ENCODE measurements around the gene TTC33.
A peak's percentile ranks its signal among the peaks of the same experiment; 100 is the strongest.

Gene TTC33

GRCh38 chr5:40689438-40689837 is 66.3 kb downstream of the TTC33 start:
- H3K4me3 ChIP-seq (ENCODE audit: low read length): no peak overlapping the region
- DNase-seq (ENCODE audit: low read depth): peak; percentile 91
- no peak for TF ChIP-seq CTCF (conservative IDR thresholded peaks at IDR 0.05; ENCODE audit: low read length)

GRCh38 chr5:40688996-40689395 is 66.8 kb downstream of the TTC33 start:
- no peak for DNase-seq (ENCODE audit: low read depth)

GRCh38 chr5:40688127-40688761 is 67.5 kb downstream of the TTC33 start:
- no peak overlapping the region for H3K4me3 ChIP-seq (ENCODE audit: low read length)
- DNase-seq (ENCODE audit: low read depth): peak; percentile 82
- TF ChIP-seq CTCF (conservative IDR thresholded peaks at IDR 0.05; ENCODE audit: low read length): peak; percentile 91

More at GRCh38 chr5:40688996-40689395, 66.8 kb downstream of the TTC33 start:
- TF ChIP-seq CTCF (conservative IDR thresholded peaks at IDR 0.05; ENCODE audit: low read length): no peak
- H3K4me3 ChIP-seq (ENCODE audit: low read length): no peak overlapping the region

- H3K4me3 ChIP-seq (ENCODE audit: low read length): no peak overlapping the region
- TF ChIP-seq CTCF (conservative IDR thresholded peaks at IDR 0.05; ENCODE audit: low read length): no peak
- DNase-seq (ENCODE audit: low read depth): no peak
These were observed 68.4 kb downstream of the TTC33 start for GRCh38 chr5:40687321-40687720.

GRCh38 chr5:40685976-40686486 is 69.7 kb downstream of the TTC33 start:
- no peak overlapping the region for H3K4me3 ChIP-seq (ENCODE audit: low read length)
- TF ChIP-seq CTCF (conservative IDR thresholded peaks at IDR 0.05; ENCODE audit: low read length): no peak
- no peak for DNase-seq (ENCODE audit: low read depth)

- no peak for DNase-seq (ENCODE audit: low read depth)
- H3K4me3 ChIP-seq (ENCODE audit: low read length): no peak overlapping the region
- no peak for TF ChIP-seq CTCF (conservative IDR thresholded peaks at IDR 0.05; ENCODE audit: low read length)
These were observed 70.6 kb downstream of the TTC33 start for GRCh38 chr5:40685193-40685592.

GRCh38 chr5:40683305-40683704 is 72.5 kb downstream of the TTC33 start:
- no peak overlapping the region for H3K4me3 ChIP-seq (ENCODE audit: low read length)
- no peak for DNase-seq (ENCODE audit: low read depth)

More at GRCh38 chr5:40683305-40683704, 72.5 kb downstream of the TTC33 start:
- TF ChIP-seq CTCF (conservative IDR thresholded peaks at IDR 0.05; ENCODE audit: low read length): no peak

All from AG10803 (cell line).